ENCODE data around the gene PRKACB.
"Not testable (repeated sequence)": the region's sequence is repeated elsewhere in the genome, so short reads cannot be mapped to it uniquely, and the experiment has no call there.

The PRKACB gene

DNA sequence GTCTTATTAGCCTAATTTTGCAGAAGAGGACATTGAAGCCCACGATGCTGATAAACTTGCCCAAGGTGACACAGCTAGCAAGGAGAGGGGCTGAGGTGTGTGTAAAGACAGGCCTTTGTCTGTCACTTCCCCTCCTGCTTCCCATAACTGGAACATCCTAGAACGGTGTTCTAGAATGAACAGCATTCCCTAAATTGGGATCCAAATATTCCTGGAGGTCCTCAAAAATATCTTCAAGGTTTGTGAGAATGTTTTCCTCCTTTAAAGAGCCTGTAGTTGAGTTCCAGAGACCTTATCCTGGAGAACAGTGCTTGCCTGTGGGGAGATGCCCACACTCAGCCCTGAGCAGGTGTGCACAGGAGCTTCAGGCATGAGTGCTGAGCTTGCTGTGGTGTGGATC, 115.9 kb downstream of the PRKACB start:
- no peak overlapping the region for H3K27ac ChIP-seq
- H3K4me3 ChIP-seq = no peak overlapping the region

DNA sequence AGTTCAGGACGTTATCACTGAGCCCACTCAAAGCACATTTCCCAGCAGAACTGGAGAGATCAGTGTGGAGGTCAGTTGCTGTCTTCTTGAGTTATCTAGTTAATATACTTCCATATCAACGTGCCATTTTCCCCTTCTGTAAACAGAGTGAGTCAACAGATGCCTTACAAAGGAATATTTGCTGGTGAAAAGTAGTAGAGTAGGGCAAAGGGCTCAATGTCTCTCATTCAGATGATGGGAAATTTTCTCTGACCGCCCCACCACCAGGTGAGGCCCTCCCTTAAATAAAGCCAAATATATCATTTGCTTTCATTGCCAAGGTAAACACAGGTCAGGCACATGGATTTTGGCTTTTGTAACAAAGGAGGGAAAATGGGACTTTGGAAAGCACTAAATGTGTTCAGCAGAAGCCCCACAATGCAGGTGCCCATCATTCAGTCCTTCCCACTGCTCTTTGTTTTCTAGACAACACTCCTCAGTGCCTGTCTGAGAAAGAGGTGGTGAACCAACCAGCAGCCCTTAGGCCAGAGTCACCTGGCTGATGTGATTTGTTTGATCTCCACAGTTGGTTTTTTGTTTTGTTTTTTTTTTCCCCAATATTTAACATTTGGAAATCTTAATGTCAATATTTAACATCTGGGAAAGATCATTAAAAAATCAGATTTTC, 116.9 kb downstream of the PRKACB start:
- Histone ChIP-seq H3K27ac (no peak overlapping the region), H3K4me3 (no peak overlapping the region)

DNA sequence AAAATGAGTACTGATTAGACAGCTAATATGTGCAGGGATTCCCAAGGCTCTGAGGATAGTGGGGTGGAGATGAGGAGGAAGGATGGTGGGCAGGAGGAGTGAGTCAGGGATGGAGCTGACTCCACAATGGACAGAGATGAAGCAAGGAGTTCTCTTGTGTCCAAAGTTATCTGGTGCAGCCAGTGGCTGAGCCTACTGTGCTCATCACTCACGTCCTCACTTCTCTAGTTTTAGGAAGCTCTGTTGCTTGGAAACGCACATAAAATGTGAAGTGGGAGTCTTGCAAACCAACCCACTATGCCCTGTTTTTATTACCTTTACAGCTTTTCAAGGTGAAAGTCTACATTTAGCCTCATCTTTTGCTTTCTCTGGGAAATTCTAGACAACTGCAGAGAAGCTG, 120.9 kb downstream of the PRKACB start:
- no peak overlapping the region for H3K27ac ChIP-seq
- no peak overlapping the region for H3K4me3 ChIP-seq

DNA sequence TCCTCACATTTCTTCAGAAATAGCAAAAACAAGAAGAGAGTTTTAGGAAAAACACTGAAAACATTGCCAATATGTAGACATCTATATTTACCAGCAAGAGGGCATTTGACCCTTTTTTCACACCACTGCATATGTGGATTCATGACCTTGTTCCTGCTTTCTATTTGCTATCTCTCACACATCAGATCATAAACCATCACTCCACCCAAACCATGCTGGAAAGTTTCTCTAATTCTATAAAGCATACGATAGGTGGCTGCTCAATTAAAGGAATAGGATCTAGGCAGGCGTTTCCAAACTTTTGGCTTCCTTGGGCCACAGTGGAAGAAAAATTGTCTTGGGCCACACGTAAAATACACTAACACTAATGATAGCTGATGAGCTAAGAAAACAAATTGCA, 121.8 kb downstream of the PRKACB start:
- no peak overlapping the region for H3K4me3 ChIP-seq
- H3K27ac ChIP-seq = no peak overlapping the region

DNA sequence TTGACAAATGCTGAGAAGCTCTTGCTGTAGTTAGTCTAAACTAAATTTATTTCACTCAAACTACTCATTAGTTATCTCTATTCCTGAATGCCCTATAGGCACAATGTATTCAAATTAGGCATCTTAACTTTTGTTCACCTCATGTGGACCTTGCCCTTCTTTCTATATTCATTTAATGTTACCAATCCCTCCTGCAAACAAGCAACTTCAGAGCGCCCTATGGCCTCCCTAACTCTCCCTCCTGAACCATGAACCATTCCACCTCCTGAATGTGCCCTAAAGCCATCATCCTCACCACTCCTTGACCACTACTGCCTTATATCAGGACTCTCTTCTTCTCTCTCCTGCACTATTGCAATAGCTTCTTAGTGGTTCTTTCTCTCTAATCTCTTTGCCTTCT, 122.7 kb downstream of the PRKACB start:
- no peak overlapping the region for H3K27ac ChIP-seq
- no peak overlapping the region for H3K4me3 ChIP-seq

DNA sequence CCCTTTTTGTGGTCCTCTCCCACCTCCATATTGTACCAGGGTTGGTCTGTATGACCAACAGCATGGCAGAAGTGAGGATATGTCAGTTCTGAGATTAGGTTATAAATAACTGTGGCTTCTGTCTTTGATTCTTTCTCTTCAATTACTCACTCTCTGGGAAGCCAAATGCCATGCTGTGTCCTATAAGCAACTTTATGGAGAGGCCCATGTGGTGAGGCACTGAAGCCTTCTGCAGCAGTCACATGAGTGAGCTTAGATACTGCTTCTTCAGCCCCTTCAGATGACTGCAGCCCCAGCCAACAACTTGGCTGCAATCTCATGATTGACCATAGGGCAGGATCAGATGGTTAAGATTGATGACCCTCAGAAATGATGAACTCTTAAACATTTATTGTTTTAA, 123.4 kb downstream of the PRKACB start:
- Histone ChIP-seq H3K4me3 (no peak overlapping the region), H3K27ac (no peak overlapping the region)

DNA sequence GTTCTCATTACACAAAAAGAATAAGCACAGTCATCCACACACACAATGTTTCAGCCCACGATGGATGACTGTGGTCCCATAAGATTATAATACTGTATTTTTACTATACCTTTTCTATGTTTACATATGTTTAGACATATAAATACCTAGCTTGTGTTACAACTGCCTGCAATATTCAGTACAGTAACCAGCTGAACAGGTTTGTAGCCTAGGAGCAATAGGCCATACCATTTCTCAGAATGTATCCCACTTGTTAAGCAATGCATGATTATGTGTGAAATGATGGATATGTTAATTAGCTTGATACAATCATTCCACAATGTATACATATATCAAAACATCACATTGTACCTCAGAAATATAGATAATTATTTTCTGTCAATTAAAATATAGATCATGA, 124.3 kb downstream of the PRKACB start:
- Histone ChIP-seq H3K27ac (no peak overlapping the region), H3K4me3 (no peak overlapping the region)

DNA sequence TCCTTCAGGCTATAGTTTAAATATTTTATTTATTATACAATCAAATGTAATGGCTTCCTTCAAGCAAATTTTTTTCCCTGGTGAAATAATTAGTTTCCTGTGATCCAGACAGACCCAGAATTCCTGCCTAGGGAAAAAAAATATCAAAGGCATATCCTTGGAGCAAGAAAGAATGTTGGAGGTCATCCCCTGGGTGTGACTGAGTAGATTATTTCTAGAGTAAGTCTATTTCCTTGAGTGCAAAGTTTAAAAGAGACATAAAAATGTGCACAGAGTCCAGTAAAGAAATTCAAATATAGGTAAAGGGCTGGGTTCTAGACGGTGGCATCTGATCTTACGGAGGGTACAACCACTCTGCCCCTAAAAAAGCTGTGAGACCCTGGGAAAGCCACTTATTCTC, 125.2 kb downstream of the PRKACB start:
- H3K27ac ChIP-seq = no peak overlapping the region
- H3K4me3 ChIP-seq = no peak overlapping the region

DNA sequence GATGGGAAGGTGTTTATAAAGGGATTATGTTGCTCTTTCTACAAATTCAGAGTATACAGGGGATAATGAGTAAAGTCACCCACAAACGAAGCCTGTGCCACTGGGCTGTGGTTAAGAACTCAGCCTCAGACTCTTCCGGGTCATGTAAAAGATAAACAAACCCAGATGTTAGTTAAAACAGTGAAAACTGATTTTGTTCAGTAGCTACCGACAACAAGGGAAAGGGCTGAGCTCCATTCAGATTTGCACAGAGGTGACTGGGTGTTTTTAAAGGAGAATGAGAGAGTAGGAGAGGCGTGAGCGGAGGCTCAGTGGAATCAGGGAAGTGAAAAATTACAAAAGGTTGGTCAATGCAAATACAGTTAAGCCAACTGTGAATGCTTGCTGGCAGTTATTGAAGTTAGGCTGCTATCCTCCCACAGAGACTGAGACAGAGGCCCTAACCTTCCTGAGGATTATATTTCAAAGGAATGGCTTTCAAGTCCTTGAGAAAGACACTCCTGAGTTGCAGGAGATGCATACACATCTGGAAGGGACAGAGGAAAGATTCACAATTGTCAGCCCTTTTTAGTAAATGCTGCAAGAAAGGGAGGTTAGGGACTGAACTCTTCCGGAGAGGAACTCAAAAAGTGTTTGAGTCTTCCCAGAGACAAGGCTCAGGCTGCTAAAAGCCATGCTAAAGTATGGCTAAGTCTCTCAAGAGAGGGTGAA, 127.5 kb downstream of the PRKACB start:
- peak overlapping the region in 11 of 21 experiments; percentile 10 to 58 (median 28) for H3K27ac ChIP-seq
- no peak overlapping the region for H3K4me3 ChIP-seq

DNA sequence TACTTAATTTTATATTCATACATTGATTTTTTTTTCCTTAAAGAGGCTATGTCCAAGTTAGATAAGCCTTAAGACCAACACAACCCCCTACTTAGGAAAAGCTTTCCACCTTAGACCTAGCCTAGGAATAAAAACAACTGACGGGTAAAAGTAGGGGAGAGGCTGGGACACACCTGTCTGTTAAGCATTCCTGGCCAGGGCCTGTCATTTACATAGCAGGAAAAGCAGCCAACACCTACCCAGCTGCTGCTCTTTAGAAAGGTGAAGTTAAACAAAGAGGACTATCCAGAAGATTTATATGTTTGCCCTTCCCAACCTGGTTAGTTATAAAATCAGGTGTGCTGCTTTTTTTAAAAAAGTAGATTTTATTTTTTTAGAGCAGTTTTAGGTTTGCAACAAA, 128.3 kb downstream of the PRKACB start:
- Histone ChIP-seq H3K4me3 (no peak overlapping the region), H3K27ac (peak overlapping the region in 8 of 21 experiments; percentile 20 to 58 (median 34))

DNA sequence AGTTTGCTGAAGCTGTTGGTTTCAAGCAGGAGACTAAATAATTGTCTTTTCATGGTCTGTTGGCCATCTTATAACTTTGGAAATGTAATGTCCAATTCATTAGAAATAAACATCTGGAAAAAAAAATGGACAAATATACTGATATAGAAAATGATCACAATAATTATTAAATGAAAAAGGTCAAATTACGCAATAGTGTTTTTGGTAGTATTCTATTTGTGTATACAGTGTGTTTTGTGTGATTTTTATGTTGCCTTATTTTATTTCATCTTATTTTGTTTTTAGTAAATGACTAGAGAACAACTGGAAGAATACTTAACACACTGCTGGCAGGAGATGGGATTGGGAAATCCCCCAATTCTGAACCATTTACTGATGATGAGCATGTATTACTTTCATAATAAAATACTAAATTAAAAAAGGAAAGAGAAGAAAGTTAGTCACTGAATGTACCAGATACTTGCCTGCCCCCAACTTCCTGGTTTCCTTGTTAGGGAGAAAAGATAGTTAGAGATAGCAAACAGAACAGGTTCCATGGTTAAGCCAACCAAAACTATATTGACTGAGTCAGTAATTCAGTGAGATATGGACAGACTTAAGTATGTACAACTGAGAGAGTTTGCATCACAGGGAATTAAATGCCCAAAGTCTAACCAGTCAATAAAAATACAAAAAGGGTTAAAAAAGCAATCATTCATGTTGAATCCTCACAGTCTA, 133.4 kb downstream of the PRKACB start:
- Histone ChIP-seq H3K4me3 (no peak overlapping the region), H3K27ac (no peak overlapping the region)

DNA sequence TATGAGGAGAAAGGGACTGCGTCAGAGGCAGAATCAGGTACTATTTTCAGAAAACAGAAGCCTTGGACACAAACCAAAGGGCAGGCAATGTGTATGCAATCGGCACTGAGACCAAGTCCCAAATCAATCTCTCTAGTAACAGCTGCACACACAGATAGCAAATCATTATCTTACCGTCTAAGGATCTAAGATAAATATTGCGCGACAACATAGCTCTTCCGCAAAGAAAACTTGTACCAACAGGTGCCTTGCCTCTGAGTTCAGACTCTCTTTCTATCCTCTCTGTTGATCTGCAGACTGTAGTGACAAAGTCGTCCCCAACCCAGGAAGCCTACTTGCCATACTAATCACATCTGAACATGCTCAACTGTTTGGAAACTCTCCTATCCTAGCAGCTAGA, 134.8 kb downstream of the PRKACB start:
- no peak overlapping the region for H3K4me3 ChIP-seq
- H3K27ac ChIP-seq = no peak overlapping the region

DNA sequence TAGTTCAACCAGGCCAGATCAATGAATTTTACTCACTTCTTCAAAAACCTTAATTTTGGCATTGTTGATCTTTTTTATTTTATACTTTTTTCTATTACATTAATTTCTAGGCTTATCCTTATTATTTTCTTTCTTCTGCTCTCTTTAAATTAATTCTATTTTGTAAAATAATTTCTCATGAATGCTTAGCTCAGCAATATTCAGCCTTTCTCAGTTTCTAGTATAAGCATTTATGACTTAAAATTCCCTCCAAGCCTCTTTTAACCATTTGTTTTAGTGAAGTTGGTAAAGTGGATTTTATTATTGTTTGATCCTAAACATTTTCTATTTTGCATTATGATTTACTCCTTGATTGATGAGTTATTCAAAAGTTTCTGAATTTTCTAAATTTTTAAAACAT, 136.8 kb downstream of the PRKACB start:
- no peak overlapping the region for H3K4me3 ChIP-seq
- no peak overlapping the region for H3K27ac ChIP-seq

DNA sequence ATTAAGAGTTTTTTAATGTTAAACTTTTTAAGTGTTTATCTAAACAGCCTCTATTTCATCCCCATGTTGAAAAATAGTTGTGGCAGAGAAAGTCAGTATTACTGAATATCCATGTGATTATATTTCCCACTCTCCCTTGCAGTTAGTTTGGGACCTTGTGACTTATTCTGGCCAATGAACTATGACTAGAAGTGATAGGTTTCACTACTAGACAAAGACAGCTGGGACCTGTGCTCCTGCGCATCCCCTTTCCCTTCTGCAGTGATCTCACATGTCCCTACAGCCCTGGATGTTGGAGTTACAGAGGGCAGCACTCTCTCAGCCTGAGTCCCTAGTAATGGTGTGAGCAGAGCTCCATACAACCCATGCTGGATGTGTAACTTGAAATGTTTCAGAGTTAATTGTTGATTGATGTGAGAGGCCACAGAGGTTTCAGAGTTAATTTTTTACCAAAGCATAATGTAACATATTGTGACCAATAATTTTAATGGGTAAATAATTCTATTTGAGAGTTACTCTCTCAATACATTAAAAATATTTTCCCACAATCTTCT, 138.8 kb downstream of the PRKACB start:
- H3K4me3 ChIP-seq = no peak overlapping the region
- no peak overlapping the region for H3K27ac ChIP-seq

DNA sequence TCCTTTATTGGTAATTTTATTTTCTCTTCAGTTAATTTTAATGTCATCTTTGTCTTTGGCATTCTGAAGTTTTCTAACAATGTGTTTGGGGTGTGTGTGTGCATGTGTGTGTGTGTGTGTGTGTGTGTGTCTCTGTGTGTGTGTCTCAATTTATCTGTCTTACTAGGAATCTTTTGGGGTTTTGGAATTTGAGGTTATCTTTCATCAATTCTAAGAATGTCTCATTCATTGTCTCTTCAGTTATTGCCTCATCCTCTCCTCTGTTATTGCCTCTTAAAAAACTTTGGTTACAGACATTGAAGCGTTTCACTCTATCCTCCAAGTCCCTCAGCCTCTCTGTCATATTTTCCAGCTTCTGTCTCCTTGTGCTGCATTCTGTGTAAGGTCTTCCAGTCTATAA, 139.3 kb downstream of the PRKACB start:
- H3K27ac ChIP-seq = no peak overlapping the region
- no peak overlapping the region for H3K4me3 ChIP-seq

DNA sequence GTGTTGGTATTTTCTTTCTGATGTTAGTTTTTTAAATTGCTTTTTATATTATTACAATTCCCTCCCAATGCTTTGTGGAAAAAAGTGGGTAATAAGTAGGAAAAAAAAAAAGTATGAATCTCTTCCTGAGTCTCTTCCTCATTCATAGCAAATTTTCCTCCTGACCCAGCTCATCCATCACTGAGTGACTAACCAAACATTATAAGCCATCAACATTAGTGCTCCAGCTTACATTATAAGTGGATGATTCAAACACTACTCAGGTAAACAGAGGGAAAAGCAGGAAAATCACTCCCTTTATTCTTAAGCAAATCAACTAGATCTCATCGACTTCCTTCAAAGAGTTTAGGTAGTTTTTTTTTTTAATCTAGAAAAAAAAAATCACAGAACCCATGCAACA, 142.0 kb downstream of the PRKACB start:
- H3K27ac ChIP-seq = no peak overlapping the region
- H3K4me3 ChIP-seq = no peak overlapping the region

DNA sequence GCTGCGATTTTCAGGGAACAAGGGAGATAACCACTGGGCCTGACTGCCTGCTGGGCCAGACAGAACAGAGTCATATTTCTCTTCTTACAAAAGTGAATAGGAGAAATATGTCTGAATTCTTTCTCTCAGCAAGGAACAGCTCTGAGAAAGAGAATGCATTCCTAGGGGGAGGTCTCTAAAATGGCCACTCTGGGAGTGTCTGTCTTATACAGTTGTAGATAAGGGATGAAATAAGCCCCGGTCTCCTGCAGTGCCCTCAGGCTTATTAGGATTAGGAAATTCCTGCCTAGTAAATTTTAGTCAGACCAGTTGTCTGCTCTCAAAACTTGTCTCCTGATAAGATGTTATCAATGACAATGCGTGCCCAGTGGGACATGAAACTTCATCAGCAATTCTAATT, 143.3 kb downstream of the PRKACB start:
- H3K4me3 ChIP-seq, H3K27ac ChIP-seq: not testable (repeated sequence)

Data from skin epidermis (tissue), 12 donors.